ENCODE measurements around the gene CCDC57.

Gene CCDC57

GRCh38 chr17:82184761-82185160, 27.9 kb downstream of the CCDC57 start:
- no peaks in the 10 kb centered on the region for H3K27me3 ChIP-seq (ENCODE audit: control insufficient read depth in 1 of 2, insufficient read depth in 1 of 2, low read length in 2 of 2)
- H3K18ac ChIP-seq (ENCODE audit: low read depth in 1 of 2, low read length in 2 of 2), result no peak overlapping the region
- H3K27ac ChIP-seq (ENCODE audit: low read length, poor library complexity, severe bottlenecking), result no peak overlapping the region
- no peak overlapping the region for H4K91ac ChIP-seq (ENCODE audit: low read length)
- H3K9me3 ChIP-seq (ENCODE audit: control insufficient read depth, low read length), result no peaks in the 10 kb centered on the region
- H3K9ac ChIP-seq (ENCODE audit: low read length), result no peak overlapping the region
- no peak overlapping the region for H3K23ac ChIP-seq (ENCODE audit: low read length in 2 of 2)
- WGBS, result 96% methylated on average over 5 of the region's 5 CpGs
- H3K4ac ChIP-seq (ENCODE audit: low read depth in 1 of 2, low read length in 2 of 2), result no peak overlapping the region
- H2BK5ac ChIP-seq (ENCODE audit: low read depth, low read length, poor library complexity, severe bottlenecking), result no peak overlapping the region
- H4K8ac ChIP-seq (ENCODE audit: low read length), result peak overlapping the region; percentile 36
- peaks cover 50 to 60% of the 10 kb centered on the region in 2 experiments for H3K36me3 ChIP-seq (ENCODE audit: control insufficient read depth in 1 of 2, insufficient read depth in 2 of 2, low read depth in 1 of 2, low read length in 2 of 2)
- H2AK5ac ChIP-seq (ENCODE audit: low read length, severe bottlenecking), result no peak overlapping the region
- H2BK120ac ChIP-seq (ENCODE audit: low read depth, low read length), result no peak overlapping the region
- no peak overlapping the region for H2AFZ ChIP-seq (ENCODE audit: low read depth, low read length)
- H3K14ac ChIP-seq (ENCODE audit: low read length in 2 of 2), result no peak overlapping the region
- no peaks in the 10 kb centered on the region for H3K4me1 ChIP-seq (ENCODE audit: control insufficient read depth, insufficient read depth, low read depth, low read length)
- H3K4me2 ChIP-seq (ENCODE audit: low read length, poor library complexity, severe bottlenecking), result no peak overlapping the region
- no peak for DNase-seq
- H2BK12ac ChIP-seq (ENCODE audit: low read length in 2 of 2), result no peak overlapping the region
- H2BK15ac ChIP-seq (ENCODE audit: low read depth, poor library complexity, severe bottlenecking), result no peak overlapping the region
- no peak overlapping the region for H3K4me3 ChIP-seq (ENCODE audit: insufficient read depth in 1 of 2, low read depth in 1 of 2, low read length in 2 of 2)
- no peaks in the 10 kb centered on the region for H3K79me1 ChIP-seq (replicated peaks; ENCODE audit: low read length, poor library complexity, severe bottlenecking)

- H3K4me1 ChIP-seq (ENCODE audit: control insufficient read depth, insufficient read depth, low read depth, low read length), result no peaks in the 10 kb centered on the region
- H3K14ac ChIP-seq (ENCODE audit: low read length in 2 of 2), result no peak overlapping the region
- no peak overlapping the region for H2AFZ ChIP-seq (ENCODE audit: low read depth, low read length)
- H3K23ac ChIP-seq (ENCODE audit: low read length in 2 of 2), result no peak overlapping the region
- H3K4me2 ChIP-seq (ENCODE audit: low read length, poor library complexity, severe bottlenecking), result no peak overlapping the region
- H3K18ac ChIP-seq (ENCODE audit: low read depth in 1 of 2, low read length in 2 of 2), result no peak overlapping the region
- no peaks in the 10 kb centered on the region for H3K9me3 ChIP-seq (ENCODE audit: control insufficient read depth, low read length)
- no peak overlapping the region for H4K8ac ChIP-seq (ENCODE audit: low read length)
- peaks cover 52 to 54% of the 10 kb centered on the region in 2 experiments for H3K36me3 ChIP-seq (ENCODE audit: control insufficient read depth in 1 of 2, insufficient read depth in 2 of 2, low read depth in 1 of 2, low read length in 2 of 2)
- DNase-seq, result no peak
- no peak overlapping the region for H3K4ac ChIP-seq (ENCODE audit: low read depth in 1 of 2, low read length in 2 of 2)
- H3K4me3 ChIP-seq (ENCODE audit: insufficient read depth in 1 of 2, low read depth in 1 of 2, low read length in 2 of 2), result no peak overlapping the region
- no peak overlapping the region for H2BK15ac ChIP-seq (ENCODE audit: low read depth, poor library complexity, severe bottlenecking)
- H3K9ac ChIP-seq (ENCODE audit: low read length), result no peak overlapping the region
- no peak overlapping the region for H2BK5ac ChIP-seq (ENCODE audit: low read depth, low read length, poor library complexity, severe bottlenecking)
- H2BK12ac ChIP-seq (ENCODE audit: low read length in 2 of 2), result no peak overlapping the region
- H3K27ac ChIP-seq (ENCODE audit: low read length, poor library complexity, severe bottlenecking), result no peak overlapping the region
- no peak overlapping the region for H2BK120ac ChIP-seq (ENCODE audit: low read depth, low read length)
- no peaks in the 10 kb centered on the region for H3K79me1 ChIP-seq (replicated peaks; ENCODE audit: low read length, poor library complexity, severe bottlenecking)
- no peaks in the 10 kb centered on the region for H3K27me3 ChIP-seq (ENCODE audit: control insufficient read depth in 1 of 2, insufficient read depth in 1 of 2, low read length in 2 of 2)
- H2AK5ac ChIP-seq (ENCODE audit: low read length, severe bottlenecking), result no peak overlapping the region
- no peak overlapping the region for H4K91ac ChIP-seq (ENCODE audit: low read length)
- 98% methylated on average over 31 of the region's 31 CpGs for WGBS
These were observed 31.7 kb downstream of the CCDC57 start for GRCh38 chr17:82180776-82181528.

GRCh38 chr17:82179946-82180475, 32.6 kb downstream of the CCDC57 start:
- Histone ChIP-seq H3K9me3 (ENCODE audit: control insufficient read depth, low read length) (no peaks in the 10 kb centered on the region), H3K36me3 (ENCODE audit: control insufficient read depth in 1 of 2, insufficient read depth in 2 of 2, low read depth in 1 of 2, low read length in 2 of 2) (peaks cover 52 to 56% of the 10 kb centered on the region in 2 experiments), H3K4me2 (ENCODE audit: low read length, poor library complexity, severe bottlenecking) (no peak overlapping the region), H3K4ac (ENCODE audit: low read depth in 1 of 2, low read length in 2 of 2) (no peak overlapping the region), H4K8ac (ENCODE audit: low read length) (no peak overlapping the region), H2AK5ac (ENCODE audit: low read length, severe bottlenecking) (no peak overlapping the region), H3K23ac (ENCODE audit: low read length in 2 of 2) (no peak overlapping the region), H3K14ac (ENCODE audit: low read length in 2 of 2) (no peak overlapping the region), H3K4me1 (ENCODE audit: control insufficient read depth, insufficient read depth, low read depth, low read length) (no peaks in the 10 kb centered on the region), H2BK15ac (ENCODE audit: low read depth, poor library complexity, severe bottlenecking) (no peak overlapping the region), H3K18ac (ENCODE audit: low read depth in 1 of 2, low read length in 2 of 2) (no peak overlapping the region), H2BK5ac (ENCODE audit: low read depth, low read length, poor library complexity, severe bottlenecking) (no peak overlapping the region), H3K9ac (ENCODE audit: low read length) (no peak overlapping the region), H3K27ac (ENCODE audit: low read length, poor library complexity, severe bottlenecking) (no peak overlapping the region), H3K27me3 (ENCODE audit: control insufficient read depth in 1 of 2, insufficient read depth in 1 of 2, low read length in 2 of 2) (no peaks in the 10 kb centered on the region), H4K91ac (ENCODE audit: low read length) (no peak overlapping the region), H2AFZ (ENCODE audit: low read depth, low read length) (no peak overlapping the region), H3K79me1 (replicated peaks; ENCODE audit: low read length, poor library complexity, severe bottlenecking) (no peaks in the 10 kb centered on the region), H2BK120ac (ENCODE audit: low read depth, low read length) (no peak overlapping the region), H3K4me3 (ENCODE audit: insufficient read depth in 1 of 2, low read depth in 1 of 2, low read length in 2 of 2) (no peak overlapping the region), H2BK12ac (ENCODE audit: low read length in 2 of 2) (no peak overlapping the region)
- 96% methylated on average over 10 of the region's 10 CpGs for WGBS
- DNase-seq, result no peak

DNA sequence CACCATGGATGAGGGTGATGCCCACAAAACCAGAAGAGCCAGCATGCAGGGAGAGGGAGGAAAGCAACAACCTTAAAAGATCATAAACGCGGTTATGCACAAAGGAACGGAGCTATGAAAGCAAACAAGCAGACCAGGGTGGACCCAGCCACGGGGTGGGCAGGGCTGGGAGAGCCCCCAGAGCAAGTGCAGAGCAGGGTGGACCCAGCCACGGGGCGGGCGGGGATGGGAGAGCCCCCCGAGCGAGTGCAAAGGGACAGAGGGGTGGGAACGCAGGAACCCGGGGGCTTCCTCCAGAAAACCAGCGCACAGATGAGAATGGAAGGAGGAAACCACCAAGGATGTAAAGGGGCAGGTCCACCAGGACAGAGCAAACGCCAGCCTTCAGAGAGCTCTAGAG, 33.2 kb downstream of the CCDC57 start:
- no peak overlapping the region for H3K9ac ChIP-seq (ENCODE audit: low read length)
- no peak overlapping the region for H4K91ac ChIP-seq (ENCODE audit: low read length)
- H3K79me1 ChIP-seq (replicated peaks; ENCODE audit: low read length, poor library complexity, severe bottlenecking), result no peaks in the 10 kb centered on the region
- no peak overlapping the region for H3K4me3 ChIP-seq (ENCODE audit: insufficient read depth in 1 of 2, low read depth in 1 of 2, low read length in 2 of 2)
- no peak overlapping the region for H2BK120ac ChIP-seq (ENCODE audit: low read depth, low read length)
- no peak overlapping the region for H3K23ac ChIP-seq (ENCODE audit: low read length in 2 of 2)
- no peaks in the 10 kb centered on the region for H3K9me3 ChIP-seq (ENCODE audit: control insufficient read depth, low read length)
- no peak overlapping the region for H2BK12ac ChIP-seq (ENCODE audit: low read length in 2 of 2)
- no peak overlapping the region for H3K4ac ChIP-seq (ENCODE audit: low read depth in 1 of 2, low read length in 2 of 2)
- H2AK5ac ChIP-seq (ENCODE audit: low read length, severe bottlenecking), result no peak overlapping the region
- no peak overlapping the region for H2BK15ac ChIP-seq (ENCODE audit: low read depth, poor library complexity, severe bottlenecking)
- H2AFZ ChIP-seq (ENCODE audit: low read depth, low read length), result no peak overlapping the region
- peaks cover 47 to 54% of the 10 kb centered on the region in 2 experiments for H3K36me3 ChIP-seq (ENCODE audit: control insufficient read depth in 1 of 2, insufficient read depth in 2 of 2, low read depth in 1 of 2, low read length in 2 of 2)
- no peak overlapping the region for H3K18ac ChIP-seq (ENCODE audit: low read depth in 1 of 2, low read length in 2 of 2)
- WGBS, result 97% methylated on average over 13 of the region's 13 CpGs
- no peak overlapping the region for H3K27ac ChIP-seq (ENCODE audit: low read length, poor library complexity, severe bottlenecking)
- no peak overlapping the region for H4K8ac ChIP-seq (ENCODE audit: low read length)
- H3K14ac ChIP-seq (ENCODE audit: low read length in 2 of 2), result no peak overlapping the region
- DNase-seq, result no peak
- H3K4me2 ChIP-seq (ENCODE audit: low read length, poor library complexity, severe bottlenecking), result no peak overlapping the region
- no peaks in the 10 kb centered on the region for H3K27me3 ChIP-seq (ENCODE audit: control insufficient read depth in 1 of 2, insufficient read depth in 1 of 2, low read length in 2 of 2)
- no peaks in the 10 kb centered on the region for H3K4me1 ChIP-seq (ENCODE audit: control insufficient read depth, insufficient read depth, low read depth, low read length)
- H2BK5ac ChIP-seq (ENCODE audit: low read depth, low read length, poor library complexity, severe bottlenecking), result no peak overlapping the region
